ENCODE data around the gene BMP3. TPM values are rescaled to one million over a fixed set of nuclear protein-coding genes. Genes with fewer than 3 reads are reported as not detected.
A peak's percentile ranks its signal among the peaks of the same experiment; 100 is the strongest.

BMP3 gene
- total RNA-seq, 1 donor from 2014 or later: not detected

DNA sequence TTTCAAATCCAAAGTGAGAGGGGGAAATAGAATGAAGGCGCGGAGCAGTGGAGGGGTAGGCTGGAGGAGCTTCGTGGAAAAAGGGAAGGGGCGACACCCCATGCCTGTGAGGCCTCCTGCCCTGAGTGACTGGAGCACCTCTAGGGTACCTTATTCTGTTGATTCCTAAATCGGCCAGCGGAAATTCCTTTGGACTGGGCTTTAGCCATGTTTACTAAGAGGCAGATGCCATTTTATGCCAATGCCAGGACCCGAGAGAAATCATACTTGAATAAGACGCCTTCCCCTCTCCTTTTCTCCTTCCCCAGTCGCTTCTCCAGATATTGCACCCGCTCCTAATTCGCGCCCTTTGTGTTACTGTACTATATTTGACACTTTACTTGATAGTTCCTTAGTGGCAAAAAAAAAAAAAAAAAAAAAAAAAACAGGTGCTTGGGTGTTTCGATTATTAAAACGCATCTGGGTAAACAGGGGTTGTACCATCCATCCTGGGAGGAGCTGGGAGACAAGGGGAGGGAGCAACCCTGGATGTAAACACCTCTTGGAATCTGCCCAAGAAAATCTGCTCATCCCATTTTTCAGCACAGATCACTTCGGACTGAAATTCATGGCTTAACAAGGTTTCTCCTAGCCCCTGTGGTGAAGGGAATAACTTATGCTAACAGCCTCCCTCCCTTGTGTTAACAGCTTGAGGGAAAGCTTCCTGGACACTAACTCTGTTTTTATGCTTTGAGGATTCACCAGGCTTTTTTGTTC, 1.5 kb downstream of the BMP3 start:
- H3K27me3 Mint-ChIP-seq (ENCODE audit: unreplicated experiment): peaks cover 16% of the 10 kb centered on the region
- no peaks in the 10 kb centered on the region for H3K9me3 Mint-ChIP-seq (ENCODE audit: unreplicated experiment)
- TF ChIP-seq, protein P1, sequence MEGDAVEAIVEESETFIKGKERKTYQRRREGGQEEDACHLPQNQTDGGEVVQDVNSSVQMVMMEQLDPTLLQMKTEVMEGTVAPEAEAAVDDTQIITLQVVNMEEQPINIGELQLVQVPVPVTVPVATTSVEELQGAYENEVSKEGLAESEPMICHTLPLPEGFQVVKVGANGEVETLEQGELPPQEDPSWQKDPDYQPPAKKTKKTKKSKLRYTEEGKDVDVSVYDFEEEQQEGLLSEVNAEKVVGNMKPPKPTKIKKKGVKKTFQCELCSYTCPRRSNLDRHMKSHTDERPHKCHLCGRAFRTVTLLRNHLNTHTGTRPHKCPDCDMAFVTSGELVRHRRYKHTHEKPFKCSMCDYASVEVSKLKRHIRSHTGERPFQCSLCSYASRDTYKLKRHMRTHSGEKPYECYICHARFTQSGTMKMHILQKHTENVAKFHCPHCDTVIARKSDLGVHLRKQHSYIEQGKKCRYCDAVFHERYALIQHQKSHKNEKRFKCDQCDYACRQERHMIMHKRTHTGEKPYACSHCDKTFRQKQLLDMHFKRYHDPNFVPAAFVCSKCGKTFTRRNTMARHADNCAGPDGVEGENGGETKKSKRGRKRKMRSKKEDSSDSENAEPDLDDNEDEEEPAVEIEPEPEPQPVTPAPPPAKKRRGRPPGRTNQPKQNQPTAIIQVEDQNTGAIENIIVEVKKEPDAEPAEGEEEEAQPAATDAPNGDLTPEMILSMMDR (IDR thresholded peaks at IDR 0.05; ENCODE audit: unreplicated experiment): no peak
- H3K4me1 Mint-ChIP-seq (ENCODE audit: unreplicated experiment): peaks cover 20% of the 10 kb centered on the region
- H3K27ac Mint-ChIP-seq (ENCODE audit: unreplicated experiment): no peak overlapping the region
- peak overlapping the region; percentile 86 for H3K4me3 Mint-ChIP-seq (ENCODE audit: unreplicated experiment)
- peaks cover 6% of the 10 kb centered on the region for H3K36me3 Mint-ChIP-seq (ENCODE audit: low read depth, unreplicated experiment)
- DNase-seq (ENCODE audit: low spot score): no peak

DNA sequence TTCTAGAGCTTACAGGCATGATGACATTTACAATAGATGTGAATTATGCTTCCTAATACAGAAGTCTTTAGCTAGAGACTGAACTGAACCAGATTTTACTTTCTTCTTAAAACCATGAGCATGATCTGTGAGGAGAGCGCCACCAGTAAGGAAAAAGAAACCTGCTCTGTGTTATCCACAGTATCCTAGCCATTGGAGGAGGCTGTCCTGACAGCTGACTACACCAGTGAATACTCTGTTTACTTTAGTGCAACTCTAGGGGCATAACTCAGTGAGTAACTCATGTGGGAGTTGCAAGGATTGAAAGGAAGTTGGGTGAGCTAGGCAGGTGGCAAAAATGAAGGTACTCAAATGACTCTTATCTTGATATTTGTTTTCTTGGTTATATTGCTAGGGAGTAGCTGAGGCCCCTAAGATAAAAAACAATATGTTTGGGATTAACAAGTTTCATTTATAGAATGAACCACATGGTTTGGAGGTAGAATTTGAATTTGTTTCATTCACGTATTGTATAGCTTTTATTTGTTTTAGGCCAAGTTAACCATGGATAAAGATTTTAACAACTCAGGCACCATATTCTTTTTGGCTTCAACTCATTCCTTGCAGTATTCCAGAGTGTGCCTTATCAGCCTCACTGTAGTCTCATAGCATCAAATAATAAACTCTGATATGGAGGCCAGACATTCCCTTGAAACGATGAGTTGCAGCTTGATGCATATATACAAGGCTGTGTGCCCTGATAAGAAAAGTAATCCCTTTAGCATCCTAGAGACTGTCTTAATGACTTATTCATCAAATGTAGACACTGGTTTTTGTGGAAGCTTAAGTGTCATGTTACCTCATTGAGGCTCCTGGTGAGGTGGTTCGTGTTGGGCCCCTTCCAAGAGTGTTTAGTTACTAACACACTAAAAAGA, 2.5 kb downstream of the BMP3 start:
- no peak overlapping the region for H3K4me3 Mint-ChIP-seq (ENCODE audit: unreplicated experiment)
- H3K27ac Mint-ChIP-seq (ENCODE audit: unreplicated experiment): no peak overlapping the region

DNA sequence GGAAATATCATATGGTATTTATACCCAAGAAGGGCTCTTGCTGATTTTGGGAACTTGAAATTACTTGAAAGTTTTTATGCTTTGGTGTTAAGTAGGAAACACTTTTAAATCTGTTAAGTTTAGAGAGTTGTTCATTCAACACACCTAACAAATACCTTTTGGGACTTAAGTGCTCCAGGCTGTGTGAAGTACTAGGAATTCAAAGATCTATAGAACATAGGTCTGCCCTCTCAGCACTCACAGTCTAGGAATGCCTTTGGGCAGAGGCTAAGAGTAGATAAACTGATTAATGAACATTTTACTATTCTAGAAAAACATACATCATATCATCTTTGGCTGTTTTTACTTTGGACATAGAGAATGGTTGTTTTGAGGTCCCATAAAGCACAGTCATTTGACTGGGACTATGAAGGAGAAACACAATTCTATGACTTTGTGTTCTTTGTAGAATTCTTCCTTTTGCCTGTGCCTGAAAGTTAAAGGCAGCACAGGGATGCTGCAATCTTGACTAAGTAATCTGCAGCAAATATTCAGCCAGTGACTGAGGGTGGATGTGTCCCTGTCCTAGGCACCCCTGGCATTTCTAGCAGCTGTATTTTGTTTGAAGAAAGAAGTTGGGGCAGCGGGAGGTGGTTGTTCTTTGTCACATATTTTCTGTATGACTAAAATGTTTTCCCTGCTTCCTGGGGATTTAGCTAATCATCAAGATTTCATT, 8.3 kb downstream of the BMP3 start:
- TF ChIP-seq, protein P1 (IDR thresholded peaks at IDR 0.05; ENCODE audit: unreplicated experiment): no peak
- Mint-ChIP-seq H3K27me3 (ENCODE audit: unreplicated experiment) (no peaks in the 10 kb centered on the region), H3K27ac (ENCODE audit: unreplicated experiment) (no peak overlapping the region), H3K4me1 (ENCODE audit: unreplicated experiment) (no peaks in the 10 kb centered on the region), H3K36me3 (ENCODE audit: low read depth, unreplicated experiment) (no peaks in the 10 kb centered on the region), H3K4me3 (ENCODE audit: unreplicated experiment) (no peak overlapping the region), H3K9me3 (ENCODE audit: unreplicated experiment) (no peaks in the 10 kb centered on the region)
- DNase-seq (ENCODE audit: low spot score): no peak

More for the DNA sequence above, 2.5 kb downstream of the BMP3 start:
- Mint-ChIP-seq H3K9me3 (ENCODE audit: unreplicated experiment) (no peaks in the 10 kb centered on the region), H3K36me3 (ENCODE audit: low read depth, unreplicated experiment) (peaks cover 6% of the 10 kb centered on the region), H3K27me3 (ENCODE audit: unreplicated experiment) (peaks cover 16% of the 10 kb centered on the region), H3K4me1 (ENCODE audit: unreplicated experiment) (peaks cover 20% of the 10 kb centered on the region)
- DNase-seq (ENCODE audit: low spot score): no peak
- TF ChIP-seq, protein P1 (IDR thresholded peaks at IDR 0.05; ENCODE audit: unreplicated experiment): no peak

DNA sequence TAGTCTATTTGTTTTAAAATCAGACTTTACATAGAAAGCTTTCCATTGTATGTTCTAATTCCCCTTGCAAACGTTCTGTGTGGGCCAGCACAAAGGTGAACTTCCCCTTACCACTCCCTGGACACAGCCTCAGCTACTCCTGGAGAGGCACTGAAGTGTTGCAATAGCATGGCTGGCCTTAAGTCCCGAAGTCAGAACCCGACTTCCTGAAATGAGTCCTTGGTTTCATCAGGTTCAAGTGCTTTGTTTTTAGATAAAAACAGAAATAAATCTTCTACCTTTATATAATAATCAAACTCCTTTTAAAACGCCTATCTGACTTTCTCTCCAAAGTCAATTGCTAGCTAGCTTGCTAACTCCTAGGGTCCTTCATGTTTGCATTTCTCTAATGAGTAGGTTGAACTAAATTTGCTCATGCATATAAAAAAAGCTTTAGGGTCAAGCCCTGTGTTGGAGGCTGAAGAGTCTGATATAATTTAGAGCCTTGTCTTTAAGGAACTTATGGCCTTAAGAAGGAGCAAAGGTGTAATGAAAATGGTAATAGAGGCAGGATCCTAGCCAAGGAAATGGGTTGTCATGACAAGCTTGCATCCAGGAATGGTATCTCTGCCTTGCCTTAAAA, 9.0 kb downstream of the BMP3 start:
- no peaks in the 10 kb centered on the region for H3K9me3 Mint-ChIP-seq (ENCODE audit: unreplicated experiment)

More for the DNA sequence above, 9.0 kb downstream of the BMP3 start:
- H3K4me1 Mint-ChIP-seq (ENCODE audit: unreplicated experiment): no peaks in the 10 kb centered on the region
- H3K4me3 Mint-ChIP-seq (ENCODE audit: unreplicated experiment): no peak overlapping the region
- TF ChIP-seq, protein P1 (IDR thresholded peaks at IDR 0.05; ENCODE audit: unreplicated experiment): no peak
- no peaks in the 10 kb centered on the region for H3K27me3 Mint-ChIP-seq (ENCODE audit: unreplicated experiment)
- no peaks in the 10 kb centered on the region for H3K36me3 Mint-ChIP-seq (ENCODE audit: low read depth, unreplicated experiment)
- DNase-seq (ENCODE audit: low spot score): no peak
- no peak overlapping the region for H3K27ac Mint-ChIP-seq (ENCODE audit: unreplicated experiment)
